WTC11 (cell line): ENCODE data around the gene ITPRIP.

ENCODE experiments used
- CREB1 ChIP-seq: sonication (generic); formaldehyde crosslinking; IDR thresholded peaks from 2 replicates; pipeline ENCODE4 v1.8.0; 2023; ENCODE audit warnings: mild to moderate bottlenecking, missing genetic modification reagents
- KAT7 ChIP-seq: sonication (generic); formaldehyde crosslinking; IDR thresholded peaks from 2 replicates; pipeline ENCODE4 v1.8.1; 2023; ENCODE audit warnings: missing genetic modification reagents, mild to moderate bottlenecking, borderline replicate concordance
- ZNF138 ChIP-seq: sonication (generic); formaldehyde crosslinking; conservative IDR thresholded peaks from 2 replicates; pipeline ENCODE4 v1.8.1; 2022; ENCODE audit warnings: mild to moderate bottlenecking, moderate library complexity, missing genetic modification reagents
- TF ChIP-seq, protein P1 (sequence below): sonication (generic); formaldehyde crosslinking; IDR thresholded peaks from 2 replicates; pipeline ENCODE4 v1.8.1; 2022; ENCODE audit warnings: mild to moderate bottlenecking, missing genetic modification reagents, moderate library complexity, borderline replicate concordance
- TF ChIP-seq, protein P2 (sequence below): fragments of 200-600 bp; IDR thresholded peaks from 2 replicates; pipeline ENCODE4 v1.8.0; 2022; ENCODE audit warnings: antibody characterized with exemption

DNA sequence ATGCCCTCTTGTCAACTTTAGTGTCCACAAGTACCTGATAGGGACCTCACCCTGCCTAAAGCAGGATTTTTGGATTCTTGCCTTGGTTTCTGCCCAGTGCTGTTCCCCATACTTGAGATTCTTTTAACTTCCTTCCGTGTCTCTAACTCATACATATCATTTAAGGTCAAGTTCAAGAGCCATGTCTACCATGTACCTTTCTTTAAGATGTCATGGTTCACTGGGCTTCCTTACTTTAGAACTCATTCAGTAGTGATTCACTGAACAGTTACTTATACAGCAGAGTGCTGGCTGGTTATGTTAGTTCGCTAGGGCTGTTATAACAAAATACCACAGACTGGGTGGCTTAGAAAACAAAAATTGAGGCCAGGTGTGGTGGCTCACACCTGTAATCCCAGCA, 10.3 kb upstream of the ITPRIP start:
- TF ChIP-seq ZNF138 (CRISPR knock-in tag) = no peak
- TF ChIP-seq, protein P1, sequence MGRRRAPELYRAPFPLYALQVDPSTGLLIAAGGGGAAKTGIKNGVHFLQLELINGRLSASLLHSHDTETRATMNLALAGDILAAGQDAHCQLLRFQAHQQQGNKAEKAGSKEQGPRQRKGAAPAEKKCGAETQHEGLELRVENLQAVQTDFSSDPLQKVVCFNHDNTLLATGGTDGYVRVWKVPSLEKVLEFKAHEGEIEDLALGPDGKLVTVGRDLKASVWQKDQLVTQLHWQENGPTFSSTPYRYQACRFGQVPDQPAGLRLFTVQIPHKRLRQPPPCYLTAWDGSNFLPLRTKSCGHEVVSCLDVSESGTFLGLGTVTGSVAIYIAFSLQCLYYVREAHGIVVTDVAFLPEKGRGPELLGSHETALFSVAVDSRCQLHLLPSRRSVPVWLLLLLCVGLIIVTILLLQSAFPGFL (CRISPR knock-in tag) = no peak
- TF ChIP-seq KAT7 (CRISPR knock-in tag) = no peak
- TF ChIP-seq, protein P2, sequence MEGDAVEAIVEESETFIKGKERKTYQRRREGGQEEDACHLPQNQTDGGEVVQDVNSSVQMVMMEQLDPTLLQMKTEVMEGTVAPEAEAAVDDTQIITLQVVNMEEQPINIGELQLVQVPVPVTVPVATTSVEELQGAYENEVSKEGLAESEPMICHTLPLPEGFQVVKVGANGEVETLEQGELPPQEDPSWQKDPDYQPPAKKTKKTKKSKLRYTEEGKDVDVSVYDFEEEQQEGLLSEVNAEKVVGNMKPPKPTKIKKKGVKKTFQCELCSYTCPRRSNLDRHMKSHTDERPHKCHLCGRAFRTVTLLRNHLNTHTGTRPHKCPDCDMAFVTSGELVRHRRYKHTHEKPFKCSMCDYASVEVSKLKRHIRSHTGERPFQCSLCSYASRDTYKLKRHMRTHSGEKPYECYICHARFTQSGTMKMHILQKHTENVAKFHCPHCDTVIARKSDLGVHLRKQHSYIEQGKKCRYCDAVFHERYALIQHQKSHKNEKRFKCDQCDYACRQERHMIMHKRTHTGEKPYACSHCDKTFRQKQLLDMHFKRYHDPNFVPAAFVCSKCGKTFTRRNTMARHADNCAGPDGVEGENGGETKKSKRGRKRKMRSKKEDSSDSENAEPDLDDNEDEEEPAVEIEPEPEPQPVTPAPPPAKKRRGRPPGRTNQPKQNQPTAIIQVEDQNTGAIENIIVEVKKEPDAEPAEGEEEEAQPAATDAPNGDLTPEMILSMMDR = no peak
- no peak for TF ChIP-seq CREB1 (CRISPR knock-in tag)
